ENCODE results near the gene JMJD1C. TPM values are rescaled to one million over a fixed set of nuclear protein-coding genes. Genes with fewer than 3 reads are reported as not detected.

The JMJD1C gene
- total RNA-seq, 4 donors from 2014 or later: 41.6 to 77.8 (median 56.9) TPM

DNA sequence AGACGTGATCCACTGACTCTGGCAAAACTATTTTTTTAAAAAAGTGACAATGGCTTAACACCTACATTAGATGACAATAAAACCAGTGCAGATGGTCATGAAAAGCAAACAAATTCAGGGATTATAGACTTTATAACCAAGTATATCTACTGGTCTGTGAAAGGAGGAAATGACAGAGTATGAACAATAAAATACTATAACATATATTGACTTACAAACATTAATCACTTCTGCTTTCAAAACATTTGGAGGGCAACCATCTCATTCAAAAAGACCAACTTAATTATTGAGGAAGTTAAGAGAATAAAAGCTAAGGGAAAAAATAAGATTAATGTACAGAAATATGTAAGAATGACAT lies 34.8 kb downstream of the JMJD1C start:
- Histone ChIP-seq H3K27ac (no peak overlapping the region), H3K9me3 (no peaks in the 10 kb centered on the region), H3K4me3 (no peak overlapping the region), H3K27me3 (no peaks in the 10 kb centered on the region), H3K4me1 (peaks cover 6 to 60% (median 22%) of the 10 kb centered on the region in 3 donors), H3K36me3 (peaks cover 0 to 4% (median 0%) of the 10 kb centered on the region in 3 donors)
- TF ChIP-seq, protein P1, sequence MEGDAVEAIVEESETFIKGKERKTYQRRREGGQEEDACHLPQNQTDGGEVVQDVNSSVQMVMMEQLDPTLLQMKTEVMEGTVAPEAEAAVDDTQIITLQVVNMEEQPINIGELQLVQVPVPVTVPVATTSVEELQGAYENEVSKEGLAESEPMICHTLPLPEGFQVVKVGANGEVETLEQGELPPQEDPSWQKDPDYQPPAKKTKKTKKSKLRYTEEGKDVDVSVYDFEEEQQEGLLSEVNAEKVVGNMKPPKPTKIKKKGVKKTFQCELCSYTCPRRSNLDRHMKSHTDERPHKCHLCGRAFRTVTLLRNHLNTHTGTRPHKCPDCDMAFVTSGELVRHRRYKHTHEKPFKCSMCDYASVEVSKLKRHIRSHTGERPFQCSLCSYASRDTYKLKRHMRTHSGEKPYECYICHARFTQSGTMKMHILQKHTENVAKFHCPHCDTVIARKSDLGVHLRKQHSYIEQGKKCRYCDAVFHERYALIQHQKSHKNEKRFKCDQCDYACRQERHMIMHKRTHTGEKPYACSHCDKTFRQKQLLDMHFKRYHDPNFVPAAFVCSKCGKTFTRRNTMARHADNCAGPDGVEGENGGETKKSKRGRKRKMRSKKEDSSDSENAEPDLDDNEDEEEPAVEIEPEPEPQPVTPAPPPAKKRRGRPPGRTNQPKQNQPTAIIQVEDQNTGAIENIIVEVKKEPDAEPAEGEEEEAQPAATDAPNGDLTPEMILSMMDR (IDR thresholded peaks at IDR 0.05): no peak
- TF ChIP-seq POLR2A (IDR thresholded peaks at IDR 0.05): no peak
- WGBS, 2 donors: 93 to 94% methylated on average over 1 of the region's 1 CpG
- DNase-seq: no peak
- intact Hi-C loops (cut with DNase I): no loop called here

DNA sequence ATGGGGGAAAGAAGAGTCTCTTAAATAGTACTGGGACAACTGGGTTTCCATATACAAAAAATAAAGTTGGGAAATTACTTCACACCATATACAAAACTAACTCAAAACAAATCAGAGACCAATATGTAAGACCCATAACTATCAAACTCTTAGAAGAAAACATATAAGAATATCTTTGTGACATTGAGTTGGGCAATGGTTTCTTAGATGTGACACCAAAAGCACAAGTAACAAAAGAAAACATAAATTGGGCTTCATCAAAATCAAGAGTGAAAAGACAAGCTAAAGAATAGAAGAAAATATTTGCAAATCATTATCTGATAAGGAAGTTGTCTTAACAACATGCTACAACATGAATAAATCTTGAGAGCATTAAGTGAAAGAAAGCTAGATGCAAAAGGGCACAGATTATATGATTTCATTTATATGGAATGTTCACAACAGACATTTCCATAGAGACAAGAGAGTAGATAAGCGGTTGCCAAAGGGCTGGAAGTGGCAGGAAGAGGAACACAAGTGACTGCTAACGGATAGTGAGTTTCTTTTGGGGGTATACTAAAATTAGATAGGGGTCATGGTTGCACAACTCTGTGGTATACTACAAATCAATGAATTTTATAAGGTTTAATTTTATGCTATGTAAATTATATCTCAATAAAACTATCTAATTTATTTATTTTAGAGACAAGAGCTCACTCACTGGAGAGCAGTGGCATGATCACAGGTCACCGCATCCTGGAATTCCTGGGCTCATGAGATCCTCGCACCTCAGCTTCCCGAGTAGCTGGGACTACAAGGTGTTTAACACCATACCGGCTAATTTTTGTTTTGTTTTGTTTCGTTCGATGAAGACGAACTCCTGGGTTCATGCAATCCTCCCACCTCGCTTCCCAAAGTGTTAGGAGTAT lies 35.4 kb downstream of the JMJD1C start:
- WGBS, 2 donors: 78 to 82% methylated on average over 10 of the region's 10 CpGs
- Histone ChIP-seq H3K27me3 (no peaks in the 10 kb centered on the region), H3K27ac (peak overlapping the region in 1 of 4 donors; percentile 47), H3K9me3 (no peaks in the 10 kb centered on the region), H3K4me1 (peaks cover 6 to 58% (median 22%) of the 10 kb centered on the region in 3 donors), H3K4me3 (no peak overlapping the region), H3K36me3 (peaks cover 0 to 4% (median 0%) of the 10 kb centered on the region in 3 donors)
- no peak for DNase-seq
- TF ChIP-seq, protein P1 (IDR thresholded peaks at IDR 0.05): no peak
- no peak for TF ChIP-seq POLR2A (IDR thresholded peaks at IDR 0.05)
- intact Hi-C loops (cut with DNase I): no loop called here

DNA sequence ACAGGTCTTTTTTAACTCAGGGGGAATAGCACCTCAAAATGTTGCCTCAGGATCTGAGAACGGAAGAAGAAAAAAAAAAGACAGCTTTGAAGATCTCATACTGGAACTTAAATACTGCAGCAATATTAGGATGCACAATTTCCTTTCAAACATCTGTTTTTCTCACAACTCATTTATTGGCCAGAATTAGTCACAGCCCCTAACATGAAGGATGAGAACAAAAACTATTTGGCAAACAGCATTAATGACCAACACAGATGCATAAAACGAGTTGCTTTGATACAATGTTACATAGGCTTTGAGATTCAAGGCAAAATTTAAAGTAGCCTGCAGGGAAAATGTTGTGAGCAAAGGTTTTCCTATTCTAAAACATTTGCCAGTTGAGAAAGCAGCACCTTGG lies 36.5 kb downstream of the JMJD1C start:
- Histone ChIP-seq H3K36me3 (peaks cover 0 to 4% (median 0%) of the 10 kb centered on the region in 3 donors), H3K27ac (no peak overlapping the region), H3K4me1 (peaks cover 6 to 47% (median 22%) of the 10 kb centered on the region in 3 donors), H3K4me3 (no peak overlapping the region), H3K27me3 (no peaks in the 10 kb centered on the region), H3K9me3 (no peaks in the 10 kb centered on the region)
- TF ChIP-seq, protein P1 (IDR thresholded peaks at IDR 0.05): no peak
- no peak for TF ChIP-seq POLR2A (IDR thresholded peaks at IDR 0.05)
- 12 to 32% methylated on average over 2 of the region's 2 CpGs for whole genome bisulfite sequencing, 2 donors
- no peak for DNase-seq
- intact Hi-C loops (cut with DNase I): no loop called here

DNA sequence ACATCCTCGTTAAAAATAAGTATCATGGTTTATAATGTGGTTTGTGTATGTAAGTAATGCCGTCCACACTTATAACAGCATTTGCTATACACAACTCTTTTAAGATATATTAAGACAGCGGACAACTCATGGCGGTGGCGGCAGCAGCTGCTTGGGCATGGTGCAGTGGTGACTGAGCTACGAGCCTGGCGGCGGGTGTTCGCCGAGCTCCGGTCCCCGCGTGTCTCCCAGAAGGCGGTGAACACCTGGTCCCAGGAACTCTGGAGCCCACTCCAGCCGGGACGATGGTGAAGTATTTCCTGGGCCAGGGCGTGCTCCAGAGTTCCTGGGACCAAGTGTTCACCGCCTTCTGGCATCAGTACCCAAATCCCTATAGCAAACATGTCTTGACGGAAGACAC lies 38.8 kb downstream of the JMJD1C start:
- TF ChIP-seq POLR2A (IDR thresholded peaks at IDR 0.05): no peak
- TF ChIP-seq, protein P1 (IDR thresholded peaks at IDR 0.05): no peak
- Histone ChIP-seq H3K36me3 (peaks cover 0 to 4% (median 0%) of the 10 kb centered on the region in 3 donors), H3K9me3 (no peaks in the 10 kb centered on the region), H3K27ac (no peak overlapping the region), H3K4me3 (no peak overlapping the region), H3K4me1 (peaks cover 3 to 40% (median 23%) of the 10 kb centered on the region in 3 donors), H3K27me3 (no peaks in the 10 kb centered on the region)
- intact Hi-C loops (cut with DNase I): no loop called here
- 94 to 97% methylated on average over 16 to 18 of the region's 19 CpGs for WGBS, 2 donors
- no peak for DNase-seq

DNA sequence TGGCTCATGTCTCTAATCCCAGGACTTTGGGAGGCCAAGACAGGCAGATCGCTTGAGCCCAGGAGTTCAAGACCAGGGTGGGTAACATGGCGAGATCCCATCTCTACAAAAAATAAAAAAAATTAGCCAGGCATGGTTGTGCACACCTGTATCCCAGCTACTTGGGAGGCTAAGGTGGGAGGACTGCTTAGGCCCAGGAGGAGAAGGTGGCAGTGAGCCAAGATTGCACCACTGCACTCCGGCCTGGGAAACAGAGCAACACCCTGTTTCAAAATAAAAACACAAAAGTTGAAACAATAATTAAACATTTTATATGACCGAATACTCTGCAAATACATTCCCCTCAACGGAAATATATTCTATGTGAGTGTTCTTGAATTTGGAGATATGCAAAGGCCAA lies 40.3 kb downstream of the JMJD1C start:
- Histone ChIP-seq H3K9me3 (no peaks in the 10 kb centered on the region), H3K27me3 (no peaks in the 10 kb centered on the region), H3K36me3 (peaks cover 0 to 4% (median 0%) of the 10 kb centered on the region in 3 donors), H3K4me3 (no peak overlapping the region), H3K4me1 (peaks cover 0 to 36% (median 21%) of the 10 kb centered on the region in 3 donors), H3K27ac (no peak overlapping the region)
- no peak for TF ChIP-seq POLR2A (IDR thresholded peaks at IDR 0.05)
- TF ChIP-seq, protein P1 (IDR thresholded peaks at IDR 0.05): no peak
- WGBS, 2 donors: 80 to 85% methylated on average over 5 of the region's 5 CpGs
- intact Hi-C loops (cut with DNase I): no loop called here
- DNase-seq: no peak
